ENCODE results near the gene PON1.

The PON1 gene

GRCh38 chr7:95250571-95250970, 73.8 kb downstream of the PON1 start:
- DNase-seq, result no peak

All from activated CD4-positive, CD25-positive, alpha-beta regulatory T cell treated with anti-CD3 and anti-CD28 coated beads, Interleukin-2, amount 50 U/mL, for 72 hours (primary cell).